ENCODE measurements around the gene DDR1.
"Not testable (repeated sequence)": the region's sequence is repeated elsewhere in the genome, so short reads cannot be mapped to it uniquely, and the experiment has no call there.

The DDR1 gene

GRCh38 chr6:30922447-30922852 lies 38.1 kb downstream of the DDR1 start:
- no peak for DNase-seq

- DNase-seq: not testable (repeated sequence)
Measured at GRCh38 chr6:30924040-30924627, 39.8 kb downstream of the DDR1 start.

GRCh38 chr6:30926644-30927043 lies 42.3 kb downstream of the DDR1 start:
- DNase-seq: no peak

- DNase-seq: not testable (repeated sequence)
Measured at GRCh38 chr6:30927080-30927479, 42.8 kb downstream of the DDR1 start.

GRCh38 chr6:30928677-30929076 lies 44.4 kb downstream of the DDR1 start:
- DNase-seq: no peak

GRCh38 chr6:30930506-30930905 lies 46.2 kb downstream of the DDR1 start:
- no peak for DNase-seq

- DNase-seq: no peak
Measured at GRCh38 chr6:30931272-30931671, 47.0 kb downstream of the DDR1 start.

GRCh38 chr6:30931969-30932645 lies 47.8 kb downstream of the DDR1 start, which contains the start of gene SFTA2:
Gene SFTA2, minus strand, starts transcription at chr6:30932170. Its CDS starts 74 bp downstream, at chr6:30932096.
- DNase-seq: no peak

- DNase-seq: no peak
Measured at GRCh38 chr6:30932665-30933365, 48.5 kb downstream of the DDR1 start.

- no peak for DNase-seq
Measured at GRCh38 chr6:30935018-30935417, 50.7 kb downstream of the DDR1 start.

GRCh38 chr6:30937265-30937664 lies 52.9 kb downstream of the DDR1 start:
- no peak for DNase-seq

GRCh38 chr6:30938730-30939129 lies 54.4 kb downstream of the DDR1 start:
- DNase-seq: no peak

- DNase-seq: no peak
Measured at GRCh38 chr6:30939473-30939872, 55.2 kb downstream of the DDR1 start.

GRCh38 chr6:30940361-30940986 lies 56.2 kb downstream of the DDR1 start, which contains the start of gene MUCL3:
Gene MUCL3, plus strand, starts transcription at chr6:30940973. Its CDS starts 27 bp downstream, at chr6:30941000.
- DNase-seq: no peak

- DNase-seq: no peak
Measured at GRCh38 chr6:30942338-30943060, 58.2 kb downstream of the DDR1 start.

- no peak for DNase-seq
Measured at GRCh38 chr6:30944051-30944450, 59.7 kb downstream of the DDR1 start.

GRCh38 chr6:30945281-30945680 lies 61.0 kb downstream of the DDR1 start:
- DNase-seq: no peak

GRCh38 chr6:30947231-30947630 lies 62.9 kb downstream of the DDR1 start:
- no peak for DNase-seq

- DNase-seq: no peak
Measured at GRCh38 chr6:30948811-30949210, 64.5 kb downstream of the DDR1 start.

Measured in CD4-positive, alpha-beta T cell treated with Interferon alpha-2 for 1 hour (primary cell).